EL (cell line): ENCODE data around the gene MARCHF10.
"Not testable (repeated sequence)": the region's sequence is repeated elsewhere in the genome, so short reads cannot be mapped to it uniquely, and the experiment has no call there.

Experiments
- DNase-seq: peaks from one replicate; pipeline ENCODE4 v3.0.0-alpha.2; 2016

The MARCHF10 gene, protein sequence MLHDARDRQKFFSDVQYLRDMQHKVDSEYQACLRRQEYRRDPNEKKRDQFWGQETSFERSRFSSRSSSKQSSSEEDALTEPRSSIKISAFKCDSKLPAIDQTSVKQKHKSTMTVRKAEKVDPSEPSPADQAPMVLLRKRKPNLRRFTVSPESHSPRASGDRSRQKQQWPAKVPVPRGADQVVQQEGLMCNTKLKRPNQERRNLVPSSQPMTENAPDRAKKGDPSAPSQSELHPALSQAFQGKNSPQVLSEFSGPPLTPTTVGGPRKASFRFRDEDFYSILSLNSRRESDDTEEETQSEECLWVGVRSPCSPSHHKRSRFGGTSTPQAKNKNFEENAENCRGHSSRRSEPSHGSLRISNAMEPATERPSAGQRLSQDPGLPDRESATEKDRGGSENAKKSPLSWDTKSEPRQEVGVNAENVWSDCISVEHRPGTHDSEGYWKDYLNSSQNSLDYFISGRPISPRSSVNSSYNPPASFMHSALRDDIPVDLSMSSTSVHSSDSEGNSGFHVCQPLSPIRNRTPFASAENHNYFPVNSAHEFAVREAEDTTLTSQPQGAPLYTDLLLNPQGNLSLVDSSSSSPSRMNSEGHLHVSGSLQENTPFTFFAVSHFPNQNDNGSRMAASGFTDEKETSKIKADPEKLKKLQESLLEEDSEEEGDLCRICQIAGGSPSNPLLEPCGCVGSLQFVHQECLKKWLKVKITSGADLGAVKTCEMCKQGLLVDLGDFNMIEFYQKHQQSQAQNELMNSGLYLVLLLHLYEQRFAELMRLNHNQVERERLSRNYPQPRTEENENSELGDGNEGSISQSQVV

GRCh38 chr17:62807812-62808575, at the start of gene MARCHF10:
MARCHF10 (minus strand) TSS chr17:62808314; CDS start chr17:62801735, 6,579 bp downstream.
- peak; percentile 23 for DNase-seq

DNA sequence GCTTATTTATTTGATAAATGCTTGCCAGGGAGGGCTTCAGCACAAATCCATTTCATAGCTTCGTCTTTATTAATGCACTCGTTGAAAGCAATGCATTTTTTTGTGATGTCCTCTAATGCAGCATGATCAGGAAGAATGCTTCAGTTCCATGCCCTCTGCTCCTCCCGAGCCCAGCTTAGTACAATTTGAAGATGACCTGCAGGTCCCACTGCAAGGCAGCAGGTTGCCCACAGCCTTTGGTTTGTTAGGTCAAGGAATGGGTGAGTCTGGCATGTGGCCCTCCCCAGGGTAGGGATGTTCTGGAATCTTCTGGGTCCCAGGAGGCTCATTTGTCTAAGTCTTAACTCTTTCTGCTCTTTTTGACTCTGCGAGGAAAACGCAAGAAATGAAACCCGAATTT, 49.4 kb upstream of the MARCHF10 start:
- DNase-seq, result no peak

DNA sequence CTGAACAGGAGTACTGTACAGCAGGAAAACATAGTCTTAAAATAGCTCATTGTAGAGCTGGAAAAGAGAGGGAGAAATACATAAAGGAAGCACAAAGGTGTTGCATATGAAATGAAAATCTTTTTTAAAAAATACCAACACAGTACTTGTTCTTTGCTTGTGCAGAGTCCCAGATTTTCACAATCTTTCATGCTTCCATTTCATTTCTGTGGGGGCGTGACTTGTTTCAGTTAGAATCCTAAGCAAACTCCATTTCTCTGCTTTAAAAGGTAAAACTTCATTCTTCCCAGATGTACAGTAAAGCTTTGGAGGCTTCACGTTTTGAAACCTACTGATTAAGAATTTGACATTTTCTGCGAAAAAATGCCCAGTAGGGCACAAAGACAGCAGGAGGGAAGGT, 48.5 kb upstream of the MARCHF10 start:
- DNase-seq, result no peak

GRCh38 chr17:62855156-62855555, 47.0 kb upstream of the MARCHF10 start:
- no peak for DNase-seq

DNA sequence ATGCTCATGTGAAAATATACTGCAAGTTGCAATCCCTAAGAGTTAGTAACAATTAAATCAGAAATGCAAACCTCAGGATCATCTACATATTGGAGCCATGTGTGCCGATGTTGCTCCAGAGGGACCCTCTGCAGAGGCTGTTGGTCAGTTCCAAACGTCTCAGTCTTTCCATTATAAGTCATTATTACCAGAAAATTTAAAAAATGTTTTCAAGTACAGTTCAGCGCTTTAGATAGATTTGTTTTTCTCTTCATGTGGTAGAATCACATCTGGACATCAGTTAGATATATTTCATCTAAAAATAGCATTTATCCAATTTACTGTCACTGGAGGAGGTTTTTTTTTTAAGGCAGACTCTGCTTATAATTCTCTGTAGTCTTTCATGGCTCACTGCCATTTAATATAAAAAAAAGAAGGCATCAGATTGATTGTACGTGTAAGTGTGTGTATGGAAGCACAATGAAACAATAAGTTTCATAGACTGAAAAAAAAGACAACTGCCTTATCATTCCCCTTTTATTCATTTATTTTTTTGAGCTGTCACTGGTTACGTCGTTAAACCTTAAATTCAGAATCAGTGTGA, 46.1 kb upstream of the MARCHF10 start:
- DNase-seq, result no peak

- no peak for DNase-seq
These were observed 44.1 kb upstream of the MARCHF10 start for GRCh38 chr17:62852195-62852594.

DNA sequence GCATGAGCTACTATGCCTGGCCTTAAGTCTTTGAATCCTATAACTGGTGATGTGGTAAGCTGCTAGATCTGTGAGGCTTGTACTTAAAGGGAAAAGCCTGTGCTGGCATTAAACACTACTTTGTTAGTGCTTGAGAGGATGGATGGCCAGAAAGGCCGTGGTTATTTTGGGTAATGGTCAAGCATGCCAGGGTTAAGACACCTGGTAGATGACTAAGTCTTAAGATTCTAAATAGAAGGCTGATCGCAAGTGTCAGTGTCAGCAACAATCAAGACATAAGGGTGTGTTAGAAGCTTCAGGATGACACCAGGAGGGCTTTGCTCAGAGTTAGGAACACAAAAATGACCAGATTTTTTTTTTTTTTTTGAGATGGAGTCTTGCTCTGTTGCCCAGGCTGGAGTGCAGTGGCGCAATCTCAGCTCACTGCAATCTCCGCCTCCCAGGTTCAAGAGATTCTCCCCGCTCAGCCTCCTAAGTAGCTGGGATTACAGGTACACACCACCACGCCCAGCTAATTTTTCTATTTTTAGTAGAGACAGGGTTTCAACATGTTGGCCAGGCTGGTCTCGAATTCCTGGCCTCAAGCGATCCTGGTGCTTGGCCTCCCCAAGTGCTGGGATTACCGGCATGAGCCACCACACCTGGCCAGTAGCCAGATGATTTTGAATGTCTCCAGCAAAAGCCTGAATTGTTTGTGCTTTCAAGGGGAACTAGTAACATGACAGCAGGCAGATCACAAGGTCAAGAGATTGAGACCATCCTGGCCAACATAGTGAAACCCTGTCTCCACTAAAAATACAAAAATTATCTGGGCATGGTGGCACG, 41.7 kb upstream of the MARCHF10 start:
- DNase-seq, result not testable (repeated sequence)

- no peak for DNase-seq
These were observed 40.2 kb upstream of the MARCHF10 start for GRCh38 chr17:62848334-62848733.

- no peak for DNase-seq
These were observed 39.3 kb upstream of the MARCHF10 start for GRCh38 chr17:62847426-62847825.

DNA sequence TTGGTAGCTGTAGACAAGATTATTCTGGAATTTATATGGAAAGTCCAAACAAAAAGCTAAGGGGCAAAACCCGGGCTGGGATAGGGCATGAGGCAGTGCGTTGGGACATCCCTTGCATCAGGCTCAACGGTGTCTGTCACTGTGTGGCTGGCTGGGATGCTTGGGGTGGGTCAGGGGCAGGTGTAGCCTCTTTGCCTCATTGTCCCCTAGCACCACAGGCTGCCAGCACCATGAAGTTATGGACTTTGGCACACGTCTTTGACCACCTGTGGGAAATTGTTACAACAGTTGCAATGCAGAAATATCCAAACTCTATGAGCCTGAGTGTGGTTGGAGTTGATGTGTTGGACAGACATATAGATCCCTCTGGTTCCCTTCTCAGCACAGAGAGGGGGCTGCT, 32.8 kb upstream of the MARCHF10 start:
- no peak for DNase-seq

GRCh38 chr17:62833816-62834215, 25.7 kb upstream of the MARCHF10 start:
- DNase-seq, result not testable (repeated sequence)

DNA sequence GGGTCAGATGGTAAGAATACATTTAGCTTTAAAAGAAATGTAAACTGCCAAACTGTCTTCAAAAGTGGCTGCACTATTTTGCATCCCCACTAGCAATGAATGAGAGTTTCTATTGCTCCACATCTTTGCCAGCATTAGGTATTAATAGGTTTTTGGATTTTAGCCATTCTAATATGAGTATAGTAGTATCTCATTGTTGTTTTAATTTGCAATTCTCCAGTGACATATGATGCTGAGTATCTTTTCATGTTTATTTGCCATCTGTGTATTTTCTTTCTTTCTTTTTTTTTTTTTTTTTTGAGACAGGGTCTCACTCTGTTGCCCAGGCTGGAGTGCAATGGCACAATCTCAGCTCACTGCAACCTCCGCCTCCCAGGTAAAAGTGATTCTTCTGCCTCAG, 24.3 kb upstream of the MARCHF10 start:
- DNase-seq, result no peak

GRCh38 chr17:62831066-62831465, 23.0 kb upstream of the MARCHF10 start:
- DNase-seq, result not testable (repeated sequence)

- peak; percentile 28 for DNase-seq
These were observed 19.8 kb upstream of the MARCHF10 start for GRCh38 chr17:62827746-62828485.

DNA sequence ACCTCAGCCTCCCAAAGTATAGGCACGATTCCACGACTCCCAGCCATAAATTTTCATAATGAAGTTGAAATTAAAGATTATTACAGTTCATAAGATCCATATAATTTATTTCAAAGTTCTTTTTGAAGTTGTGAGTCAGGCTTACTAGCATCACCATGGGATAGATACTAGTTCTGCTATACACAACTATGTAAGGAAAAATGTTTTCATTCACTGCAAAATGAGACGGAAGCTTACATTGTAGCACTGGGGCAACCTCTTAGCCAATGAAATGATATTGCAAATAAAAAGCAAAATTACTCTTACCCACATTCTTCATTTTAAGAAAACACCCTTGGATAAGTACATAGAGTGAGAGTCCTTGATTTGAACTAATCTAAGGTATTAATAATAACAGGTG, 18.8 kb upstream of the MARCHF10 start:
- no peak for DNase-seq

DNA sequence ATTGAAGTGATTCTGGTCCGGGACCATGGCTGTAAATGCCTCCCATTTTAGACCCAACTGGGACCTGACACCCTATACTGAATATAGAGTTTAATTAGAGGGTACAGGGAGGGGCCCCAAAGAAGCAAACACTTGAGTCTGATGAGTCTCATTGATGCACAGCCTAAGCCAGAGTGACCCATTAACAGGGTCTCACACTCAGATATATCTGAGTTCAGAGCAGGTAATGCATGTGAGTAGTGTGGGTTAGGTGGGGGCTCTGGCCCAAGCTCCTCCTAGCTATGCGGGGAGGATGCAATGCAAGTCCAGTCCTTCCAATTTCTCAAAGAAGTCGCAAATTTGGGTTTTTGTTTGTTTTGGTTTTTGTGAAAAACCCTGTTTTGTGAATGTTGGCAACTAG, 17.1 kb upstream of the MARCHF10 start:
- DNase-seq, result no peak

GRCh38 chr17:62824290-62825131, 16.4 kb upstream of the MARCHF10 start:
- peak; percentile 92 for DNase-seq

DNA sequence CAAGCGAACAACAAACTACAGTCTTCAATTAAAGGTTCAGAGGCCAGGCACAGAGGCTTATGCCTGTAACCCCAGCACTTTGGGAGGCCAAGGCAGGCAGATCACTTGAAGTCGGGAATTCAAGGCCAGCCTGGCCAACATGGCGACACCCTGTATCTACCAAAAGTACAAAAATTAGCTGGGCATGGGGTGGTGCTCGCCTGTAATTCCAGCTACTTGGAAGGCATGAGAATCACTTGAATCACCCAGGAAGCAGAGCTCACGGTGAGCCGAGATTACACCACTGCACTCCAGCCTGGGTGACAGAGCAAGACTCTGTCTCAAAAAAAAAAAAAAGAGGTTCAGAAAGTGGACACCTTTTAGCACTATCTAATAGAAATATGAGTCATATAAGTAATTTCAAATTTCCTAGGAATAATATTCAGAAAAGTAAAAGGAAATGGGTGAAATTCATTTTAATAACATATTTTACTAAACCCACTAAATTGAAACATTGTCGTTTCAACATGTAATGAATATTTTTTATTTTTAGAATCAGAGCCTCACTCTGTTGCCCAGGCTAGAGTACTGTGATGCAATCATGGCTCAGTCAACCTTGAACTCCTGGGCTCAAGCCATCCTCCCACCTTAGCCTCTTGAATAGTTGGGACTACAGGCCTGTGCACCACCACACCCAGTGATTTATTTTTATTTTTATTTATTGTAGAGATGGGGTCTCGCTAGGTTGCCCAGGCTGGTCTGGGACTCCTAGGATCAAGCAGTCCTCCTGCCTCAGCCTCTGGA, 15.2 kb upstream of the MARCHF10 start:
- peak; percentile 45 for DNase-seq
